Measurements from ENCODE around the gene DGKD. TPM values are rescaled to one million over a fixed set of nuclear protein-coding genes. Genes with fewer than 3 reads are reported as not detected.

DGKD gene
- total RNA-seq, 1 experiment from 2014 or later: 52.0 TPM

DNA sequence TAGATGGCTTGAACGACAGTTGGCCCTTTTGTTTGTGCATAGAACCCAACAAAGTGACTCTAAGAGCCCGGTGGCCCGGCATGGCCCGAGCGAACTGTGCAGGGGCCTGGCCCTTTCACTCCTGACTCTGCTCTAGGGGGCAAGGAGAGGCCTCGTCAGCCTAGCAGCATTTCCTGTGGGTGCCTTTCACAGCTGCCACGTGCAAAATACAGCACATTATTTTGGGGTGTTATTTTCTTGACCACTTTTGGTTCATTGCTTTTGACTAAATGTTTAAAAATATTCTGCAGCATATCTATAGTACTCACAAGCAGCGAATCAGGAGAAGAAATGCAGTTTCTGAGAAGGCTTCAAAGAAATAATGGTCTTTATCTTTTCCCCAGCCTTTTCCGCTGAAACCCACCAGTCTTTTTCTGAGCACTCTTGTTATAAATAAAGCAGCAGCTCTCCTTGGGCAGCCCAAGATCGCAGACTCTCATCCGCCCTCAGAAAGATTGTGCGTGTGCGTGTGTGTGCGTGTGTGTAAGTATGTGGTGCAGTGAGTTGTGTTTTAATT, 31.3 kb downstream of the DGKD start (continued):
- TF ChIP-seq, protein P1, sequence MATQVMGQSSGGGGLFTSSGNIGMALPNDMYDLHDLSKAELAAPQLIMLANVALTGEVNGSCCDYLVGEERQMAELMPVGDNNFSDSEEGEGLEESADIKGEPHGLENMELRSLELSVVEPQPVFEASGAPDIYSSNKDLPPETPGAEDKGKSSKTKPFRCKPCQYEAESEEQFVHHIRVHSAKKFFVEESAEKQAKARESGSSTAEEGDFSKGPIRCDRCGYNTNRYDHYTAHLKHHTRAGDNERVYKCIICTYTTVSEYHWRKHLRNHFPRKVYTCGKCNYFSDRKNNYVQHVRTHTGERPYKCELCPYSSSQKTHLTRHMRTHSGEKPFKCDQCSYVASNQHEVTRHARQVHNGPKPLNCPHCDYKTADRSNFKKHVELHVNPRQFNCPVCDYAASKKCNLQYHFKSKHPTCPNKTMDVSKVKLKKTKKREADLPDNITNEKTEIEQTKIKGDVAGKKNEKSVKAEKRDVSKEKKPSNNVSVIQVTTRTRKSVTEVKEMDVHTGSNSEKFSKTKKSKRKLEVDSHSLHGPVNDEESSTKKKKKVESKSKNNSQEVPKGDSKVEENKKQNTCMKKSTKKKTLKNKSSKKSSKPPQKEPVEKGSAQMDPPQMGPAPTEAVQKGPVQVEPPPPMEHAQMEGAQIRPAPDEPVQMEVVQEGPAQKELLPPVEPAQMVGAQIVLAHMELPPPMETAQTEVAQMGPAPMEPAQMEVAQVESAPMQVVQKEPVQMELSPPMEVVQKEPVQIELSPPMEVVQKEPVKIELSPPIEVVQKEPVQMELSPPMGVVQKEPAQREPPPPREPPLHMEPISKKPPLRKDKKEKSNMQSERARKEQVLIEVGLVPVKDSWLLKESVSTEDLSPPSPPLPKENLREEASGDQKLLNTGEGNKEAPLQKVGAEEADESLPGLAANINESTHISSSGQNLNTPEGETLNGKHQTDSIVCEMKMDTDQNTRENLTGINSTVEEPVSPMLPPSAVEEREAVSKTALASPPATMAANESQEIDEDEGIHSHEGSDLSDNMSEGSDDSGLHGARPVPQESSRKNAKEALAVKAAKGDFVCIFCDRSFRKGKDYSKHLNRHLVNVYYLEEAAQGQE (IDR thresholded peaks at IDR 0.05; ENCODE audit: low read depth): no peak
- no peak for TF ChIP-seq EZH2 (IDR thresholded peaks at IDR 0.05)
- no peak for TF ChIP-seq RAD21 (IDR thresholded peaks at IDR 0.05; ENCODE audit: low read depth)
- no peak for TF ChIP-seq FOSL1 (IDR thresholded peaks at IDR 0.05; ENCODE audit: low read depth)
- no peak for TF ChIP-seq POLR2AphosphoS5 (IDR thresholded peaks at IDR 0.05; ENCODE audit: low read depth, low read length)
- TF ChIP-seq ELF1 (IDR thresholded peaks at IDR 0.05; ENCODE audit: borderline replicate concordance, low read depth): no peak
- TF ChIP-seq, protein P2, sequence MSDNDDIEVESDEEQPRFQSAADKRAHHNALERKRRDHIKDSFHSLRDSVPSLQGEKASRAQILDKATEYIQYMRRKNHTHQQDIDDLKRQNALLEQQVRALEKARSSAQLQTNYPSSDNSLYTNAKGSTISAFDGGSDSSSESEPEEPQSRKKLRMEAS (IDR thresholded peaks at IDR 0.05): no peak
- no peak for TF ChIP-seq ZFX (IDR thresholded peaks at IDR 0.05)

DNA sequence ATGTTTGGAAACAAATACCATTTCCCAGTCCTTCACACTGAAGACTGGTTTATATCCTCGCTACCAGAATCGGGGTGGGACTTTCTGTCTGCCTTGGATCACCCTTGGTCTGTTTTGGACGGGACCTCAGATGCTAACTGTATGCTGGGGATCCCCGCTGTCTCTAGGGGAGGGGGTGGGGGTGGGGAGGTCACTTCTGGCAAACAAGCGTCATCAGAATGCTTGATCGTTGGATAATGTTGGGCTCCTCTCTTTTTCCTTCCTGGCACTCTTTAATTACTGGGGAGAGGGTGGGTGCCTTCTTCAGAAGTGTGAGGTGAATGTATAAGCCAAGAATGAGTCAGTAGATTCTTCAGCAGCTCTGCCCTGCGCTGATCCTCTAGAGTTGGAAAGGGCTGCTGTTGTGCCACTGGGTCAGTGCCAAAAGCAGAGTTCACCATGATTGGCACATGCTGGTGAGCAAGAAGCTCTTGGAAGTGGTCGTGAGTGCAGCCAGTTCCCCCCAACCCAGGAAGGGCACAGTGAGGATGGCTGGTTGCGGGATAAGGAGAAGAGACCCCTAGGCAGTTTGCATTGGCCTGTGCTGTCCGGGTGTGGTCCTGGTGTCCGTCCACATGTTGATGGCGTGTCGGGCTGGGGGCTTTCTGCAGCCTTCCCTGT, 32.2 kb downstream of the DGKD start:
- intact Hi-C loops (cut with micrococcal nuclease): no loop called here
- Histone ChIP-seq H3K9ac (ENCODE audit: low read length) (no peak overlapping the region), H2AFZ (ENCODE audit: low read depth, low read length, poor library complexity, severe bottlenecking) (no peak overlapping the region), H4K20me1 (ENCODE audit: insufficient read depth) (no peaks in the 10 kb centered on the region), H3K27ac (ENCODE audit: low read depth, low read length) (no peak overlapping the region), H3K27me3 (ENCODE audit: insufficient read depth, low read length) (no peaks in the 10 kb centered on the region), H3K4me1 (ENCODE audit: control insufficient read depth in 1 of 2, insufficient read depth in 2 of 2, low read length in 2 of 2) (0 out of 4 replicates have a peak, but pooled peaks cover 0 to 4% of the 10 kb centered on the region in 2 experiments), H3K36me3 (ENCODE audit: control insufficient read depth in 1 of 2, insufficient read depth in 2 of 2, low read length in 2 of 2) (peaks cover 3 to 6% of the 10 kb centered on the region in 2 experiments; a peak in 2 of 4 replicates), H3K4me2 (ENCODE audit: low read length) (no peak overlapping the region), H3K4me3 (replicated peaks in 1 of 2; ENCODE audit: low read depth in 1 of 2, low read length in 2 of 2) (no peak overlapping the region), H3K79me2 (ENCODE audit: insufficient read depth, low read length) (peaks cover 70% of the 10 kb centered on the region), H3K9me2 (ENCODE audit: insufficient read depth) (no peaks in the 10 kb centered on the region), H3K9me3 (ENCODE audit: control insufficient read depth in 1 of 2, insufficient read depth in 1 of 2, low read depth in 1 of 2, low read length in 2 of 2) (no peaks in the 10 kb centered on the region)
- BruUV-seq (replicated peaks): no TSS peak
- CTCF ChIA-PET: no interaction called here
- POLR2A ChIA-PET: no interaction called here
- no peak for DNase-seq (ENCODE audit: low read depth, low spot score)
- RAD21 ChIA-PET (ENCODE audit: low non-redundant PET in 1 of 2, low total read pairs in 2 of 2, uncharacterized antibody in 2 of 2, unreplicated experiment in 2 of 2): no interaction called here
- no peak for ATAC-seq
- TF ChIP-seq CEBPB (IDR thresholded peaks at IDR 0.05; ENCODE audit: low read depth) (no peak), SIN3A (IDR thresholded peaks at IDR 0.05; ENCODE audit: low read depth) (no peak), POLR2AphosphoS5 (IDR thresholded peaks at IDR 0.05; ENCODE audit: low read depth, low read length) (no peak), EGR1 (IDR thresholded peaks at IDR 0.05; ENCODE audit: low read depth) (no peak), ZFX (IDR thresholded peaks at IDR 0.05) (no peak), EZH2 (IDR thresholded peaks at IDR 0.05) (no peak), ZNF274 (IDR thresholded peaks at IDR 0.05; ENCODE audit: low read depth, low read length) (no peak), JUND (IDR thresholded peaks at IDR 0.05) (no peak), ELF1 (IDR thresholded peaks at IDR 0.05; ENCODE audit: borderline replicate concordance, low read depth) (no peak), EZH2phosphoT487 (IDR thresholded peaks at IDR 0.05; ENCODE audit: borderline replicate concordance) (no peak), FOSL1 (IDR thresholded peaks at IDR 0.05; ENCODE audit: low read depth) (no peak)
- TF ChIP-seq, protein P3, sequence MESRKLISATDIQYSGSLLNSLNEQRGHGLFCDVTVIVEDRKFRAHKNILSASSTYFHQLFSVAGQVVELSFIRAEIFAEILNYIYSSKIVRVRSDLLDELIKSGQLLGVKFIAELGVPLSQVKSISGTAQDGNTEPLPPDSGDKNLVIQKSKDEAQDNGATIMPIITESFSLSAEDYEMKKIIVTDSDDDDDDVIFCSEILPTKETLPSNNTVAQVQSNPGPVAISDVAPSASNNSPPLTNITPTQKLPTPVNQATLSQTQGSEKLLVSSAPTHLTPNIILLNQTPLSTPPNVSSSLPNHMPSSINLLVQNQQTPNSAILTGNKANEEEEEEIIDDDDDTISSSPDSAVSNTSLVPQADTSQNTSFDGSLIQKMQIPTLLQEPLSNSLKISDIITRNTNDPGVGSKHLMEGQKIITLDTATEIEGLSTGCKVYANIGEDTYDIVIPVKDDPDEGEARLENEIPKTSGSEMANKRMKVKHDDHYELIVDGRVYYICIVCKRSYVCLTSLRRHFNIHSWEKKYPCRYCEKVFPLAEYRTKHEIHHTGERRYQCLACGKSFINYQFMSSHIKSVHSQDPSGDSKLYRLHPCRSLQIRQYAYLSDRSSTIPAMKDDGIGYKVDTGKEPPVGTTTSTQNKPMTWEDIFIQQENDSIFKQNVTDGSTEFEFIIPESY (IDR thresholded peaks at IDR 0.05; ENCODE audit: extremely low read depth, insufficient replicate concordance, low read length): no peak
